Suprapubic skin (tissue), 3 donors: Measurements from ENCODE around the gene TACC3.

Experiments
- POLR2A ChIP-seq, 2 donors: fragments of 450-650 bp; IDR thresholded peaks; one replicate each; pipeline ENCODE4 v1.6.1; 2017; ENCODE audit warnings: antibody characterized with exemption in 2 of 2, mild to moderate bottlenecking in 2 of 2, moderate library complexity in 2 of 2
- TF ChIP-seq, protein P1 (sequence below), 2 donors: fragments of 200-600 bp in 1 of 2; fragments of 450-650 bp in 1 of 2; sonication (generic) in 1 of 2; IDR thresholded peaks; one replicate each; pipeline ENCODE4 v1.5.1; 2016 to 2019; ENCODE audit warnings: antibody characterized with exemption in 2 of 2, mild to moderate bottlenecking in 1 of 2, moderate library complexity in 1 of 2

DNA sequence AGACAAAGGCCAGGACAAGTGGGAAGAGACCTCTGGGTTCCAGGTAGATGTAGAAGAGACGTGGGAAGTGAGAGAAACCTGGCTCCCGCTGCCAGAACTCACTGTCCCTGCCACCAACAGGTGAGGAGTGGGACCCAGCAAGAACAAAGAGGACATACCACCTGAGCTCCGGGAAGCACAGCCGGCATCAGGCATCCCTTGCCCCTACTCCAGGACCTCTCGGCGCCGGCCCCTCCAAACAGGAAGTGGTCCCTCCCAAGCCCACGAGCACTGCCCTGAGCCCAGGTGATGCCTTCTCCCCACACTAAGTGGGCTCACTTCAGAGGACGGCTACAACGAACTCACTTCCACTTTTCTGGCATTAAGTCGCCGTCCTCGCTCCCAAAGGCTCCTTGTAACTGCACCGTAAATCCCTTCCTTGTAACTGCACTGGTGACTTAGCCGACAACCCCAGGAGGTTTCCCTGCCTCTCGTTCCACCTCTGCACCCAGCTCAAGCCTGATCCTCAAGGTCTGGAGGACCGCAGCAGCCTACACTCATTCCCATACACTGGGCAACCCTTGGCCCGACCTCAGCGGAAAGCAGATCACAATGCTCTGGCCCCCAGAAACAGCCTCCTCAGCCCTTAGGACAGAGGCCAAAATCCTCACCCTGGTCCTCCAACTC lies 46.1 kb upstream of the TACC3 start:
- TF ChIP-seq, protein P1, sequence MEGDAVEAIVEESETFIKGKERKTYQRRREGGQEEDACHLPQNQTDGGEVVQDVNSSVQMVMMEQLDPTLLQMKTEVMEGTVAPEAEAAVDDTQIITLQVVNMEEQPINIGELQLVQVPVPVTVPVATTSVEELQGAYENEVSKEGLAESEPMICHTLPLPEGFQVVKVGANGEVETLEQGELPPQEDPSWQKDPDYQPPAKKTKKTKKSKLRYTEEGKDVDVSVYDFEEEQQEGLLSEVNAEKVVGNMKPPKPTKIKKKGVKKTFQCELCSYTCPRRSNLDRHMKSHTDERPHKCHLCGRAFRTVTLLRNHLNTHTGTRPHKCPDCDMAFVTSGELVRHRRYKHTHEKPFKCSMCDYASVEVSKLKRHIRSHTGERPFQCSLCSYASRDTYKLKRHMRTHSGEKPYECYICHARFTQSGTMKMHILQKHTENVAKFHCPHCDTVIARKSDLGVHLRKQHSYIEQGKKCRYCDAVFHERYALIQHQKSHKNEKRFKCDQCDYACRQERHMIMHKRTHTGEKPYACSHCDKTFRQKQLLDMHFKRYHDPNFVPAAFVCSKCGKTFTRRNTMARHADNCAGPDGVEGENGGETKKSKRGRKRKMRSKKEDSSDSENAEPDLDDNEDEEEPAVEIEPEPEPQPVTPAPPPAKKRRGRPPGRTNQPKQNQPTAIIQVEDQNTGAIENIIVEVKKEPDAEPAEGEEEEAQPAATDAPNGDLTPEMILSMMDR (IDR thresholded peaks at IDR 0.05) = no peak
- TF ChIP-seq POLR2A (IDR thresholded peaks at IDR 0.05) = no peak
